HK-2 (cell line): Measurements from ENCODE around the gene MRAP2.
"Not testable (repeated sequence)": the region's sequence is repeated elsewhere in the genome, so short reads cannot be mapped to it uniquely, and the experiment has no call there.

Experiments used
- DNase-seq: peaks from one replicate; pipeline ENCODE4 v3.0.0-alpha.2; 2018; ENCODE audit not compliant: unreplicated experiment

MRAP2 gene

DNA sequence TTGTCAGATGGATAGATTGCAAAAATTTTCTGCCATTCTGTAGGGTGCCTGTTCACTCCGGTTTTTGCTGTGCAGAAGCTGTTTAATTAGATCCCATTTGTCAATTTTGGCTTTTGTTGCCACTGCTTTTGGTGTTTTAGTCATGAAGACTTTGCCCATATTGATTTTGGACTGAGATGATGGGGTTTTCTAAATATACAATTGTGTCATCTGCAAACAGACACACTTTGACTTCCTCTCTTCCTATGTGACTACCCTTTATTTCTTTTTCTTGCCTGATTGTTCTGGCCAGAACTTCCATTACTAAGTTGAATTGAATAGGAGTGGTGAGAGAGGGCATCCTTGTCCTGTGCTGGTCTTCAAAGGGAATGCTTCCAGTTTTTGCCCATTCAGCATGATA lies 96.0 kb downstream of the MRAP2 start:
- DNase-seq: not testable (repeated sequence)

DNA sequence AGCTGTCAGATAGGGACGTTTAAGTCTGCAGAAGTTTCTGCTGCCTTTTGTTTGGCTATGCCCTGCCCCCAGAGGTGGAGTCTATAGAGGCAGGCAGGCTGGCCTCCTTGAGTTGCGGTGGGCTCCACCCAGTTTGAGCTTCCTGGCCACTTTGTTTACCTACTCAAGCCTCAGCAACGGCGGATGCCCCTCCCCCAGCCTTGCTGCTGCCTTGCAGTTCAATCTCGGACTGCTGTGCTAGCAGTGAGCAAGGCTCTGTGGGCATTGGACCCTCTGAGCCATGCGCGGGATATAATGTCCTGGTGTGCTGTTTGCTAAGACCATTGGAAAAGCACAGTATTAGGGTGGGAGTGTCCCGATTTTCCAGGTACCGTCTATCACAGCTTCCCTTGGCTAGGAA lies 99.8 kb downstream of the MRAP2 start:
- not testable (repeated sequence) for DNase-seq

DNA sequence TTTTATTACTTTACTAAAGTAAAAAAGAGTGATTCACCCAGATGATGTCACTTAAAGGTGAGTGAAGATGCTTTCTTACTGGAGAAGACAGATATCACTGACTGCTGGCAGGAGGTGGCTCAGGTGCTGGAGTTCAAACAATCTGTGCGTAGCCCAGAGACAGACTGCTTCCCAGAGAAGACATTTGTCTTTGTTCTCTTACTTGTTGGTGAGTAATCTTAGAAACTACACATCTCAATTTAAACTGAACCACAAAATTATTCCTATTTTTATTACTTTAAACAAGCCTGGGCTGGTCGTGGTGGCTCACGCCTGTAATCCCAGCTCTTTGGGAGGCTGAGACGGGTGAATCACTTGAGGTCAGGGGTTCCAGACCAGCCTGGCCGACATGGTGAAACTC lies 101.7 kb downstream of the MRAP2 start:
- DNase-seq: no peak

DNA sequence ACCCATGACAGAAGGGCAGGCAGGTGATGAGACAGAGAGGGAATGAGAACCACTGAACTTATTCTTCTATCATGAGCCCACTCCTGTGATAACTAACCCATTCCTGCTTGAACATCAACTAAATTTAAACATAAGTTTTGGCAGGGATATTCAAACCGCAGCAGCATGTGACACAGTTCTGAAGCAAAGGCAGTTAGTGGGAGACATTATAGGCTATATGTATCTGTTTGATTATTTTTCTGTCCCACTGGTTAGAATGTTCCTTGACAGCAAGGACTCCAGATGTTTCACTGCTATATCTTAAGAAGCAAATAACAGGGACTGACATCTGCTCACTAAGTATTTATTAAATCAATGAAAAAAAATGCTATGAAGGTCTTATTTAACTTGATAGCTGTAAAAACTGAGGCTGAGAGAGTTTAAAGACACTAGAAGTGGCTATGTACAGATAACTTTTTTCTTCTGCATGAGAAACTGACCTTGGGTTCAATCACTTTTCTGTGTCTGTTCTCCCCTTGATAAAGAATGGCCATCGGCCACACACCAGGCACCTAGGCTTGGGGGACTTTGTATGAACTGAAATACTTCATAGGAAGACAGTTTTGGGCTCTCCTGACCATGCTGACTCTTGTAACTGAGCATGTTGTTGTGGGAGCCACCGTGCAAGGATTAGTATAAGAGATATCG lies 102.9 kb downstream of the MRAP2 start:
- DNase-seq: no peak

DNA sequence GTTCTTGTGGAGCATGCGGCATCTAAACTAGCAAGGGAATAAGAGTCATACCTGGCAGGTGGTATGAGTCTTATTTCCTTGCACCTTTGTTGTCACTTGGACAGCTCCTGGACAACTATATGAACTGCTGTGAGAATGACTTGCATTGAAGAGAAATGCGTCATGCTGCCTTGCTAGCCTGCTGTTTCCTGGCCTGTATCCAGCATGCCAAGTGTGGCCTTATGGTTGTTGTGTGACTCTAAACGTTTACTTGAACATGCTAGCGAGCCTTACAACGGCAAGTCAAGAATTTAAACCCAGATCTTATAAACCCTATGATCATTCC lies 103.4 kb downstream of the MRAP2 start:
- DNase-seq: no peak

DNA sequence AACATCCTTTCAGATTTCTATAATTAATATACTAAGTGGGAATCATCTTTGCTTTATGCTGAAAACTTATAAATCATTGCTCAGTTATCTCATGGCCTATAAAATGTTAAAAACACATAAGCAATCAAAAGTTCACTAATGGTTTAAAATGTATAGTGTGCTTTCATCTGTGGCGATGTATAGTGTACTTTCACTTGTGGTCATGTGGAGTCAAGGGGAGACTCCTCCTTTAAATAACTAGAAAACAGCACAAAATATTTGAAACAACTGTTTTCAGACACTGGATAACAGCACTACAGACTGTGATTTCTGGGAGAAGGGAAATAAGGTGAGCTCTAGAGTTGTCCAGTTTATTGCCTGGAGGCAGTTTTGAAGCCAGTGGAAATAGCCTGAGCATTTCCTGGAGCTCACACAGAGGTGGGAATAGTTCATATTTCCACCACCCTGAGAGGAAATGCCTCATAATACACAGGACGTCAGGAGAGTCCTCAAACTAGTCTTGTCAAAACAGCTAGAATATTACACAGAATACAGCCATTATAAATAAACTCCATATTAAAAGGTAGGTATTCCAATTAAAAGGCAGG lies 104.5 kb downstream of the MRAP2 start:
- DNase-seq: no peak

DNA sequence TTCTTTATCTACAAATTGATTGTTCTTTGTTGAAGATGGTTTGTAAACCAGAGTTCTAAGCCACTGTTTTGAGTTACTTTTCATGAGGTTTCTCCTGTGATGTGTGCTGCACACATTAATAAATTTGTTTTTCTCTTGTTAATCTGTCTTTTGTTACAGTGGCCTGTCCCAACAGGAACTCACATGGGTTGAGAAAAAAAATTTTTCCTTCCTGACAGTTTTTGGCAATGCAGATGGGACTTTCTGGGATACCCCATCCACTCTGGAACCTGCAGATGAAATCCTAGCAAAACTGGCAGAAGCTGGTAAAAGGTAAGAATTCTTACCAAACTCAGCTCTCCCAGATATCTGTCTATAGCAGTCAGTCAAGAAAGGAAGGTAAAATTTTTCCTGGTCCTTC lies 105.7 kb downstream of the MRAP2 start:
- DNase-seq: no peak
